Fibroblast of mammary gland (primary cell): ENCODE measurements around the gene RPH3AL.
A peak's percentile ranks its signal among the peaks of the same experiment; 100 is the strongest.

Source experiments
- DNase-seq: peaks from one replicate; pipeline ENCODE4 v3.0.0-alpha.2; 2010; ENCODE audit warnings: low read depth
- H3K4me3 ChIP-seq: 2 replicates; pipeline ENCODE4 v1.5.1; 2011; ENCODE audit warnings: low read depth, mild to moderate bottlenecking, low read length, moderate library complexity; ENCODE audit not compliant: control insufficient read depth
- TF ChIP-seq, protein P1 (sequence below): conservative IDR thresholded peaks from 2 replicates; pipeline ENCODE4 v1.5.1; 2011; ENCODE audit warnings: low read depth, low read length, inconsistent platforms; ENCODE audit not compliant: control insufficient read depth, insufficient read depth

The RPH3AL gene

GRCh38 chr17:379531-380465, 27.2 kb upstream of the RPH3AL start:
- no peak overlapping the region for H3K4me3 ChIP-seq
- TF ChIP-seq, protein P1, sequence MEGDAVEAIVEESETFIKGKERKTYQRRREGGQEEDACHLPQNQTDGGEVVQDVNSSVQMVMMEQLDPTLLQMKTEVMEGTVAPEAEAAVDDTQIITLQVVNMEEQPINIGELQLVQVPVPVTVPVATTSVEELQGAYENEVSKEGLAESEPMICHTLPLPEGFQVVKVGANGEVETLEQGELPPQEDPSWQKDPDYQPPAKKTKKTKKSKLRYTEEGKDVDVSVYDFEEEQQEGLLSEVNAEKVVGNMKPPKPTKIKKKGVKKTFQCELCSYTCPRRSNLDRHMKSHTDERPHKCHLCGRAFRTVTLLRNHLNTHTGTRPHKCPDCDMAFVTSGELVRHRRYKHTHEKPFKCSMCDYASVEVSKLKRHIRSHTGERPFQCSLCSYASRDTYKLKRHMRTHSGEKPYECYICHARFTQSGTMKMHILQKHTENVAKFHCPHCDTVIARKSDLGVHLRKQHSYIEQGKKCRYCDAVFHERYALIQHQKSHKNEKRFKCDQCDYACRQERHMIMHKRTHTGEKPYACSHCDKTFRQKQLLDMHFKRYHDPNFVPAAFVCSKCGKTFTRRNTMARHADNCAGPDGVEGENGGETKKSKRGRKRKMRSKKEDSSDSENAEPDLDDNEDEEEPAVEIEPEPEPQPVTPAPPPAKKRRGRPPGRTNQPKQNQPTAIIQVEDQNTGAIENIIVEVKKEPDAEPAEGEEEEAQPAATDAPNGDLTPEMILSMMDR, result no peak
- no peak for DNase-seq

- TF ChIP-seq, protein P1, result no peak
- no peak for DNase-seq
- H3K4me3 ChIP-seq, result no peak overlapping the region
Observed at GRCh38 chr17:378068-378467, 25.5 kb upstream of the RPH3AL start.

GRCh38 chr17:376936-377863, 24.6 kb upstream of the RPH3AL start:
- TF ChIP-seq, protein P1, result no peak
- no peak overlapping the region for H3K4me3 ChIP-seq
- peak; percentile 15 for DNase-seq

- no peak overlapping the region for H3K4me3 ChIP-seq
- no peak for DNase-seq
- TF ChIP-seq, protein P1, result no peak
Observed at GRCh38 chr17:373613-374230, 21.1 kb upstream of the RPH3AL start.

GRCh38 chr17:372157-373152, 19.8 kb upstream of the RPH3AL start:
- no peak for DNase-seq

More at GRCh38 chr17:372157-373152, 19.8 kb upstream of the RPH3AL start:
- TF ChIP-seq, protein P1, result no peak
- no peak overlapping the region for H3K4me3 ChIP-seq
